ENCODE data around the gene VSIG8. TPM values are rescaled to one million over a fixed set of nuclear protein-coding genes. Genes with fewer than 3 reads are reported as not detected.

VSIG8 gene
- total and polyA plus RNA-seq, 8 donors = 0.16 to 0.27 TPM; not detected in 6

DNA sequence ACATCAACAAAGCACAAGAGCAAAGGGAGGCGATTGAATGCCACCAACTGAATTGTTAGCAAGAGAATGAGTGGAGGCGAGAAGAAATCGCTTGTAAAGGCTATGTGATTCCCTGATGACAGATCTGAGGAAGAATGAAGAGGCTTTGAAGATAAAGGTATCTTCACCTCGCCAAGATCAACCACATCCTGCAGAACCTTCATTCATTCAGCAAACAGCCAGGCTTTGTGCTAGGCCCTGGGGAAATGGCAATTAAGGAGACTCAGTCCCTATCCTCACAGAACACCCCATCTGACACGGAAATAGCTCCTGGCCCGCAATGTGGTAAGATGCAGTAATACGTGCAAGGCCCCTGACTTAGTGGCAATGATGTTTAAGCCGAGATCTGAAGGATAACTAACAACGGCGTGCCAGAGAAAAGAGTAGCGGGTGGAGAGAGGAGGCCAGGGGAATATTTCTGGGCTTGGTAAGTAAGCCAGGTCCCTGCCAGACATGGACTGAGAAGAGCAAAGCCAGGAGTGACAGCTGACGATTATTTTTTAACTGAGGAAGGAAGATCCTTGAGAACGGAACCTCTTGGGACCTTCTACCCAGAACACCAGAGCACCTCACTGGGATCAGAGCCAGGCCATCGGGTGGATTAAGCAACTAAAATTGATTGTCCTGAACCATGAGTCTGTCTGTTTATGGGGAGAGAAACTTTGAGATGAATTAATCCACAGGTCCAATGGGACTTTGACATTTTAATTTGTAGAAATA lies 4.6 kb upstream of the VSIG8 start:
- 69 to 71% methylated on average over 14 of the region's 14 CpGs for WGBS, 2 donors
- no peak for FAIRE-seq
- DNase-seq = peak in 3 of 6 donors; percentile 30 to 57 (median 36)
- H3K4me1 ChIP-seq = peaks cover 9 to 11% (median 10%) of the 10 kb centered on the region in 3 donors
- H3K27ac ChIP-seq = peak overlapping the region; percentile 66 to 79 (median 68)
- peak; percentile 7 to 41 (median 40) for ATAC-seq
- no peaks in the 10 kb centered on the region for H3K27me3 ChIP-seq
- H3K36me3 ChIP-seq = no peaks in the 10 kb centered on the region
- intact Hi-C loops (cut with DNase I) = no loop called here
- H3K9me3 ChIP-seq = no peaks in the 10 kb centered on the region
- no peak overlapping the region for H3K4me3 ChIP-seq
- TF ChIP-seq, protein P1, sequence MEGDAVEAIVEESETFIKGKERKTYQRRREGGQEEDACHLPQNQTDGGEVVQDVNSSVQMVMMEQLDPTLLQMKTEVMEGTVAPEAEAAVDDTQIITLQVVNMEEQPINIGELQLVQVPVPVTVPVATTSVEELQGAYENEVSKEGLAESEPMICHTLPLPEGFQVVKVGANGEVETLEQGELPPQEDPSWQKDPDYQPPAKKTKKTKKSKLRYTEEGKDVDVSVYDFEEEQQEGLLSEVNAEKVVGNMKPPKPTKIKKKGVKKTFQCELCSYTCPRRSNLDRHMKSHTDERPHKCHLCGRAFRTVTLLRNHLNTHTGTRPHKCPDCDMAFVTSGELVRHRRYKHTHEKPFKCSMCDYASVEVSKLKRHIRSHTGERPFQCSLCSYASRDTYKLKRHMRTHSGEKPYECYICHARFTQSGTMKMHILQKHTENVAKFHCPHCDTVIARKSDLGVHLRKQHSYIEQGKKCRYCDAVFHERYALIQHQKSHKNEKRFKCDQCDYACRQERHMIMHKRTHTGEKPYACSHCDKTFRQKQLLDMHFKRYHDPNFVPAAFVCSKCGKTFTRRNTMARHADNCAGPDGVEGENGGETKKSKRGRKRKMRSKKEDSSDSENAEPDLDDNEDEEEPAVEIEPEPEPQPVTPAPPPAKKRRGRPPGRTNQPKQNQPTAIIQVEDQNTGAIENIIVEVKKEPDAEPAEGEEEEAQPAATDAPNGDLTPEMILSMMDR (IDR thresholded peaks at IDR 0.05) = no peak

GRCh38 chr1:159866066-159866465 lies 3.6 kb upstream of the VSIG8 start:
- intact Hi-C loops (cut with DNase I) = no loop called here
- peaks cover 9 to 11% (median 10%) of the 10 kb centered on the region in 3 donors for H3K4me1 ChIP-seq
- no peaks in the 10 kb centered on the region for H3K9me3 ChIP-seq
- FAIRE-seq = no peak
- H3K4me3 ChIP-seq = no peak overlapping the region
- H3K27me3 ChIP-seq = no peaks in the 10 kb centered on the region
- DNase-seq = no peak
- ATAC-seq = no peak
- TF ChIP-seq, protein P1 (IDR thresholded peaks at IDR 0.05) = no peak
- 83 to 92% methylated on average over 1 of the region's 1 CpG for WGBS, 2 donors
- H3K36me3 ChIP-seq = no peaks in the 10 kb centered on the region
- no peak overlapping the region for H3K27ac ChIP-seq

DNA sequence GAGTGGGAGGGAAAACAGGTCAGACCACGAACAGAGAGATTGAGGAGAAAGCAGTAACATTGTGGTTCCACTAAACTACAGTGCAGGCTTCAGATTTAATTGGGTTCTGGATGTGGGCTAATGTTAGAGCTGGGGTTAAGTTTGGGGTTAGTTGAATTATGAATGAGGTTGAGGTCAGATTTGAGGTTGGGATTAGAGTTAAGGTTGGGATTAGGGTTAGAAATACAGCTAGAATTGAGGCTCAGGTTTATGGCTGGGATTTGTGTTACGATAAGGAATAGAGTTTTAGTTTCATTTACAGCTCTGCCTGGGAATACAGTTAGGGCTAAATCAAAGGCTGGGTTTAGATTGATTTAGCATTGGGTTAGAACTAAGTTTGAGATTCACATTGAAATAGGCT lies 1.8 kb upstream of the VSIG8 start:
- DNase-seq (no peak), FAIRE-seq (no peak), ATAC-seq (no peak)
- H3K4me1 ChIP-seq = peaks cover 9 to 11% (median 10%) of the 10 kb centered on the region in 3 donors
- no peaks in the 10 kb centered on the region for H3K27me3 ChIP-seq
- intact Hi-C loops (cut with DNase I) = no loop called here
- TF ChIP-seq, protein P1 (IDR thresholded peaks at IDR 0.05) = no peak
- no peak overlapping the region for H3K4me3 ChIP-seq
- no peaks in the 10 kb centered on the region for H3K9me3 ChIP-seq
- H3K27ac ChIP-seq = no peak overlapping the region
- 82 to 95% methylated on average over 2 of the region's 2 CpGs for WGBS, 2 donors
- no peaks in the 10 kb centered on the region for H3K36me3 ChIP-seq

DNA sequence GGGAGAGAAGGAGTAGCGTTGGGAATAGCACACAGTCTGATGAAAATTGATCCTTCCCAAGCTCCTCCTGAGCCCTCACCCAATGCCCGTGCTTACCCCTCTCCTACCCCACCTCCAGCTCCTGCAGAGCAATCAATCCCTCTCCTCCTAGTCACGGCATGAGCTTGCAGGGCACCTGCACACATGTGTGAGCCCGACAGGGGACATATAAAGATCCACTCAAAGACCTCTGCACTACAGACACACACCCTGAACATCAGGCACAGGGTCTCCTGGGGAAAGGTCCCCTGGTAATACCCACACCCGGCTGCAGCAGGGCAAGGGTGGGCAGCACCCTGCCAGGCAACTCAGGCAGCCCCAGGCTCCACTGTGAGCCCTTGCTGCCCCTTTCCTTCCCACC lies 426 bp downstream of the VSIG8 start:
- TF ChIP-seq, protein P1 (IDR thresholded peaks at IDR 0.05) = no peak
- FAIRE-seq (no peak), ATAC-seq (no peak), DNase-seq (no peak)
- Histone ChIP-seq H3K9me3 (no peaks in the 10 kb centered on the region), H3K27ac (no peak overlapping the region), H3K36me3 (no peaks in the 10 kb centered on the region), H3K4me3 (no peak overlapping the region), H3K4me1 (no peaks in the 10 kb centered on the region), H3K27me3 (no peaks in the 10 kb centered on the region)
- intact Hi-C loops (cut with DNase I) = no loop called here
- WGBS, 2 donors = 68 to 86% methylated on average over 5 of the region's 5 CpGs

DNA sequence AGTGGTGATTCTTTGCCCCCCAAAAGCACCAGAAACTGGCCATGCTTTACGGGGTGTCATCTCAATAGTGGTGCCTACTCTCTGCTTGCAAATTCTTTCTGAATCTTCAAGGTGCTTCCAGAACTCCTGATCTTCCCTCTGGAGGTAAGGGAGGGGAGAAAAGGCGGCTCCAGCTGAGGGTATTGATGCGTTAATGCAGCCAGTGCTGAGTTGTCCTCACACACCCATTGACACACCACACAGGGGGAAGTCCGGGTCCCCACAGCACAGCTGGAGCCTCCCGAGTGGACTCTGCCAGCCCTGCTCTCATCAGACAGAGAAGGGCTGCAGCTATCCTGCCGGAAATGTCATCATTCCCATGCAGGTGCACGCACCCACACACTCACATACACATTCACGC lies 1.2 kb downstream of the VSIG8 start:
- Histone ChIP-seq H3K27me3 (no peaks in the 10 kb centered on the region), H3K9me3 (no peaks in the 10 kb centered on the region), H3K4me3 (no peak overlapping the region), H3K36me3 (no peaks in the 10 kb centered on the region), H3K27ac (no peak overlapping the region), H3K4me1 (no peaks in the 10 kb centered on the region)
- intact Hi-C loops (cut with DNase I) = no loop called here
- DNase-seq (no peak), ATAC-seq (no peak), FAIRE-seq (no peak)
- TF ChIP-seq, protein P1 (IDR thresholded peaks at IDR 0.05) = no peak
- WGBS, 2 donors = 70 to 77% methylated on average over 8 of the region's 8 CpGs

Measured in pancreas (tissue), 10 donors.